Nephron progenitor cell (in vitro differentiated cells): ENCODE results near the gene UROC1.

Experiments used
- DNase-seq: peaks from one replicate; pipeline ENCODE4 v3.0.0; 2021
- H3K27ac Mint-ChIP-seq: 2 replicates; pipeline ENCODE4 v1.8.0; 2021; ENCODE audit warnings: mild to moderate bottlenecking, moderate library complexity, mixed read lengths
- H3K27me3 Mint-ChIP-seq: 2 replicates; pipeline ENCODE4 v1.8.0; 2021; ENCODE audit warnings: mild to moderate bottlenecking, low read depth, mixed read lengths; ENCODE audit not compliant: poor library complexity
- H3K36me3 Mint-ChIP-seq: 2 replicates; pipeline ENCODE4 v1.8.0; 2021; ENCODE audit warnings: low read depth, mixed read lengths
- H3K4me1 Mint-ChIP-seq: 2 replicates; pipeline ENCODE4 v1.8.0; 2021; ENCODE audit warnings: mixed read lengths
- H3K4me3 Mint-ChIP-seq: 2 replicates; pipeline ENCODE4 v1.8.0; 2021; ENCODE audit warnings: mild to moderate bottlenecking, moderate library complexity, mixed read lengths
- H3K9me3 Mint-ChIP-seq: 2 replicates; pipeline ENCODE4 v1.8.0; 2021; ENCODE audit warnings: mild to moderate bottlenecking, moderate library complexity, mixed read lengths
- CTCF ChIP-seq: fragments of 200-600 bp; sonication (generic); IDR thresholded peaks from 2 replicates; pipeline ENCODE4 v1.5.0; 2021; ENCODE audit warnings: antibody characterized with exemption

UROC1 gene

GRCh38 chr3:126446301-126446700 lies 71.3 kb downstream of the UROC1 start:
- no peaks in the 10 kb centered on the region for H3K27me3 Mint-ChIP-seq
- no peaks in the 10 kb centered on the region for H3K9me3 Mint-ChIP-seq
- DNase-seq = no peak
- H3K27ac Mint-ChIP-seq = no peak overlapping the region
- no peak overlapping the region for H3K4me3 Mint-ChIP-seq
- H3K4me1 Mint-ChIP-seq = peaks cover 6% of the 10 kb centered on the region
- TF ChIP-seq CTCF = no peak
- H3K36me3 Mint-ChIP-seq = peaks cover under 1% of the 10 kb centered on the region

- H3K27me3 Mint-ChIP-seq = peaks cover under 1% of the 10 kb centered on the region
- no peaks in the 10 kb centered on the region for H3K36me3 Mint-ChIP-seq
- peaks cover 6% of the 10 kb centered on the region for H3K4me1 Mint-ChIP-seq
- no peak for TF ChIP-seq CTCF
- H3K9me3 Mint-ChIP-seq = no peaks in the 10 kb centered on the region
- no peak for DNase-seq
- H3K27ac Mint-ChIP-seq = no peak overlapping the region
- H3K4me3 Mint-ChIP-seq = no peak overlapping the region
Measured at GRCh38 chr3:126445506-126445905, 72.1 kb downstream of the UROC1 start.

DNA sequence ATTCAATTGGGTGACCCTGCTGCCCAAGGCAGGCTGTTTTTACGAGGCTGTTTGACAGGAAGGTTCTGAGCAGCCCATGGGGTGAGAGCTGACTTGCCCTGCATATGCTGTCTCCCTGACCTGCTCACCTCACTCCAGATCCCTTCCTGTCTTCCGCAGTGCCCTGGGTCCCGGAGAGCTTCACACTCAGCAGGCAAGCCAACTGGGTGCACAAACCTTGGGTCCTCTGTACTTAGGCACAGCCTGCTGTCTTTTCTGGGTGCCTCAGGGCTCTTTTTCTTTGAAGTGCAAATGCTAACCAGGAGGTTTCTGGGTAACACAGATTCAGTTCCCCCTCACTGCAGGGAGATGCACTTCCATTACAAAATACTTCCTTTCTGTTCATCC lies 74.7 kb downstream of the UROC1 start:
- H3K36me3 Mint-ChIP-seq = peaks cover 8% of the 10 kb centered on the region
- no peaks in the 10 kb centered on the region for H3K9me3 Mint-ChIP-seq
- no peak for TF ChIP-seq CTCF
- H3K4me1 Mint-ChIP-seq = peaks cover 6% of the 10 kb centered on the region
- no peak overlapping the region for H3K4me3 Mint-ChIP-seq
- peaks cover 4% of the 10 kb centered on the region for H3K27me3 Mint-ChIP-seq
- DNase-seq = no peak
- peak overlapping the region; percentile 41 for H3K27ac Mint-ChIP-seq

- TF ChIP-seq CTCF = no peak
- no peak overlapping the region for H3K4me3 Mint-ChIP-seq
- H3K4me1 Mint-ChIP-seq = peaks cover 6% of the 10 kb centered on the region
Measured at GRCh38 chr3:126442094-126442855, 75.3 kb downstream of the UROC1 start.

DNA sequence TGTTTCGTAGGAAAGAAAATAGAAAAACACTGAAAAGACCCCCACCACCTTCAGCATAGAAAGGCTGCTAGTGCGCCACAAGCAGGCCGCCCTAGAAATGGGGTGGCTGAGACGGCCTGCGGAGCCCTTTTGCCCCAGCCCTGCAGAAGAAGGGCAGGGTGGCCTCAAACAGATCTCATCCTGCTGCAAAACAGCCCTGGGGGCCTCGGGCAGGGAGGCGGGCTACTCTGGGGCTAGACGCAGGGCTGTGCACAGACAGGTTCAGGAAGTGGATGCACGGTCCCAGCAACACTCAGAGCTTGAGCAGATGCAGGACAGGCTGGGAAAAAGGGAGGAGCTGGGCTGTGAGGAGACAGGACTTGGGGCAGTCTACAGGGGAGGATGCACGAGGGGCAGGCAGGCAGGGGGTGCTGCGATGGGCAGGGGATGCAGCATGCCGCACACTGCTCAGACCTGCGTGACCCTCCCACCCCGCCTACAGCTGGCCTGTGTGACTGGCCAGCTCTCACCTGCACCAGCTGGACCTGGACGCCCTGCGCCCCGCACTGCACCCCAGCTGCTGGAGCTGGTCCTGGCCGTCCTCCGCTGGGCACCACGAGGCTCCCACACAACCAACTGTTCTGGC lies 76.2 kb downstream of the UROC1 start:
- peaks cover 4% of the 10 kb centered on the region for H3K27me3 Mint-ChIP-seq
- H3K27ac Mint-ChIP-seq = peak overlapping the region; percentile 80
- no peaks in the 10 kb centered on the region for H3K9me3 Mint-ChIP-seq
- DNase-seq = no peak
- no peak overlapping the region for H3K4me3 Mint-ChIP-seq
- H3K36me3 Mint-ChIP-seq = peaks cover 19% of the 10 kb centered on the region
- peaks cover 6% of the 10 kb centered on the region for H3K4me1 Mint-ChIP-seq
- no peak for TF ChIP-seq CTCF

More at GRCh38 chr3:126442094-126442855, 75.3 kb downstream of the UROC1 start:
- H3K27me3 Mint-ChIP-seq = peaks cover 4% of the 10 kb centered on the region
- H3K27ac Mint-ChIP-seq = peak overlapping the region; percentile 80
- DNase-seq = no peak
- H3K9me3 Mint-ChIP-seq = no peaks in the 10 kb centered on the region
- peaks cover 14% of the 10 kb centered on the region for H3K36me3 Mint-ChIP-seq

GRCh38 chr3:126440709-126440995 lies 76.9 kb downstream of the UROC1 start:
- Mint-ChIP-seq H3K36me3 (peaks cover 19% of the 10 kb centered on the region), H3K9me3 (no peaks in the 10 kb centered on the region), H3K27me3 (peaks cover 4% of the 10 kb centered on the region), H3K27ac (no peak overlapping the region), H3K4me3 (no peak overlapping the region), H3K4me1 (peaks cover 6% of the 10 kb centered on the region)
- no peak for DNase-seq
- TF ChIP-seq CTCF = no peak
